A549 (cell line): ENCODE results near the gene UBE2O. TPM values are rescaled to one million over a fixed set of nuclear protein-coding genes. Genes with fewer than 3 reads are reported as not detected.

Experiments used
- ATAC-seq, 2 experiments: fragments of 200-7000 bp in 1 of 2; fragments of >200 bp in 1 of 2; cut with Nextera tagmentation in 1 of 2; cut with Tn5 transposase in 1 of 2; 3 replicates each; pipeline versions ENCODE4 v1.8.0 to v1.9.1; 2018 to 2020; ENCODE audit warnings: mild to moderate bottlenecking in 1 of 2, moderate library complexity in 1 of 2
- CTCF ChIA-PET: fragments of 300-600 bp; sonication (Branson Sonifier 250); formaldehyde crosslinking; extraction: SDS; loops from one replicate; lab custom pipeline; 2021; ENCODE audit warnings: antibody characterized with exemption, inconsistent platforms; lab: Yijun Ruan, JAX
- POLR2A ChIA-PET: fragments of 350-600 bp; formaldehyde crosslinking; extraction: SDS; loops from one replicate; lab custom pipeline; 2021; ENCODE audit warnings: antibody characterized with exemption, inconsistent platforms; lab: Yijun Ruan, JAX
- DNase-seq, 2 experiments: peaks; one replicate each; pipeline versions ENCODE4 v3.0.0 to v3.0.0-alpha.2; 2011 to 2016; ENCODE audit warnings: low read depth in 1 of 2, low spot score in 1 of 2
- FAIRE-seq: peaks from 2 replicates; lab custom pipeline; 2011; peaks lifted over from hg19 to GRCh38; lab: Jason Lieb, UNC
- H3K27ac ChIP-seq, 2 experiments: fragments of >200 bp; sonication (Bioruptor Twin); formaldehyde crosslinking; 3 replicates each; pipeline ENCODE4 v1.5.1; 2016 to 2017
- H3K4me1 ChIP-seq: fragments of >200 bp; sonication (Bioruptor Twin); formaldehyde crosslinking; 3 replicates; pipeline ENCODE4 v1.6.1; 2016
- H3K4me2 ChIP-seq: fragments of >200 bp; sonication (Bioruptor Twin); formaldehyde crosslinking; 3 replicates; pipeline ENCODE4 v1.6.1; 2016
- H3K4me3 ChIP-seq: fragments of >200 bp; sonication (Bioruptor Twin); formaldehyde crosslinking; 3 replicates; pipeline ENCODE4 v1.5.1; 2016
- H3K9me3 ChIP-seq: fragments of >200 bp; sonication (Bioruptor Twin); formaldehyde crosslinking; 3 replicates; pipeline ENCODE4 v1.6.1; 2016
- BHLHE40 ChIP-seq: IDR thresholded peaks from 2 replicates; pipeline ENCODE4 v1.6.1; 2012; ENCODE audit warnings: low read depth, low read length, inconsistent platforms
- CBX8 ChIP-seq: fragments of 200-600 bp; sonication (generic); IDR thresholded peaks from 2 replicates; pipeline ENCODE4 v1.6.1; 2016
- CEBPB ChIP-seq, 2 experiments: fragments of >200 bp in 1 of 2; sonication (Bioruptor Twin) in 1 of 2; formaldehyde crosslinking in 1 of 2; IDR thresholded peaks; 2 replicates each; pipeline ENCODE4 v1.6.1; 2012 to 2016
- CTCF ChIP-seq: fragments of >200 bp; sonication (Bioruptor Twin); formaldehyde crosslinking; IDR thresholded peaks from 3 replicates; pipeline ENCODE4 v1.5.1; 2016
- EP300 ChIP-seq, 2 experiments: fragments of >200 bp; sonication (Bioruptor Twin); formaldehyde crosslinking; IDR thresholded peaks; 2 replicates in 1 of 2; 3 replicates in 1 of 2; pipeline ENCODE4 v1.6.1; 2016 to 2017
- HEYL ChIP-seq: fragments of 250-450 bp; sonication (Bioruptor Pico); IDR thresholded peaks from 2 replicates; pipeline ENCODE4 v1.8.0; 2021; ENCODE audit warnings: mild to moderate bottlenecking, moderate library complexity
- HOXB5 ChIP-seq: fragments of 250-450 bp; sonication (Bioruptor Pico); IDR thresholded peaks from 2 replicates; pipeline ENCODE4 v1.5.0; 2020; ENCODE audit warnings: mild to moderate bottlenecking, moderate library complexity
- NFE2L2 ChIP-seq: fragments of 150-350 bp; conservative IDR thresholded peaks from 2 replicates; pipeline ENCODE4 v1.6.1; 2014; ENCODE audit warnings: low read length
- RAD21 ChIP-seq, 2 experiments: fragments of >200 bp in 1 of 2; sonication (Bioruptor Twin) in 1 of 2; formaldehyde crosslinking in 1 of 2; IDR thresholded peaks in 1 of 2; conservative IDR thresholded peaks in 1 of 2; 2 replicates in 1 of 2; 3 replicates in 1 of 2; pipeline ENCODE4 v1.6.1; 2012 to 2018; ENCODE audit warnings: inconsistent platforms in 1 of 2
- REST ChIP-seq: fragments of 200-600 bp; sonication (generic); IDR thresholded peaks from 2 replicates; pipeline ENCODE4 v1.6.1; 2016; ENCODE audit warnings: antibody characterized with exemption, mild to moderate bottlenecking, moderate library complexity
- RFX5 ChIP-seq: fragments of 450-650 bp; IDR thresholded peaks from 2 replicates; pipeline ENCODE4 v1.7.1; 2014; ENCODE audit warnings: antibody characterized with exemption, mild to moderate bottlenecking, moderate library complexity
- RNF2 ChIP-seq: fragments of 200-600 bp; sonication (generic); IDR thresholded peaks from 2 replicates; pipeline ENCODE4 v1.6.1; 2016; ENCODE audit warnings: low read depth, mild to moderate bottlenecking, antibody characterized with exemption, moderate library complexity, borderline replicate concordance
- SMC3 ChIP-seq: fragments of >200 bp; sonication (Bioruptor Twin); formaldehyde crosslinking; IDR thresholded peaks from 3 replicates; pipeline ENCODE4 v1.6.1; 2018; ENCODE audit warnings: inconsistent platforms
- ZC3H11A ChIP-seq: fragments of 450-650 bp; IDR thresholded peaks from 2 replicates; pipeline ENCODE4 v1.6.1; 2014; ENCODE audit warnings: antibody characterized with exemption, mild to moderate bottlenecking
- WGBS: methylation state at CpG from one replicate; pipeline ENCODE4 v1.1.6; 2017; ENCODE audit errors: missing lambda C conversion rate; 5-methylcytosine and 5-hydroxymethylcytosine counted together
- polyA plus RNA-seq, 4 experiments: library from polyadenylated mRNA; depleted of rRNA in 3 of 4; stranded (reverse); fragments of >200 nt; fragmentation: RNase III in 1 of 4; extraction: RNeasy Plus Mini Kit Qiagen cat#74134 plus additional on column Dnase treatment in 1 of 4; gene quantifications; 2 replicates in 3 of 4; 3 replicates in 1 of 4; pipeline ENCODE4 v1.2.3, GENCODE V29; 2011 to 2017

UBE2O gene
- polyA plus RNA-seq, 2 of the 4 experiments (the other 2 are of a cell fraction), result 22.0 to 25.7 TPM

GRCh38 chr17:76411247-76411646, 41.7 kb downstream of the UBE2O start (continued):
- no peak for TF ChIP-seq REST

- Histone ChIP-seq H3K4me1 (no peaks in the 10 kb centered on the region), H3K4me2 (no peak overlapping the region), H3K27ac (no peak overlapping the region), H3K4me3 (no peak overlapping the region), H3K9me3 (no peaks in the 10 kb centered on the region)
- ATAC-seq (no peak), DNase-seq (no peak), FAIRE-seq (no peak)
- no peak for TF ChIP-seq ZC3H11A
- 97% methylated on average over 13 of the region's 15 CpGs for WGBS
- CTCF ChIA-PET, result interaction anchor here (0.6 to 43.2 kb wide), 14 partner anchors 2 to 1517 kb away, joined by 3 to 1107 read pairs (median 4); partner anchors contain the start of genes AANAT, RHBDF2, SPHK1 and UBE2O
- POLR2A ChIA-PET, result interaction anchor here (0.6 kb wide), 1 partner anchor 47 kb away, joined by 3 read pairs; no protein-coding TSS in a partner anchor
These were observed 42.5 kb downstream of the UBE2O start for GRCh38 chr17:76410328-76410965.

GRCh38 chr17:76408037-76408849, 44.7 kb downstream of the UBE2O start:
- no peaks in the 10 kb centered on the region for H3K9me3 ChIP-seq
- H3K27ac ChIP-seq, result no peak overlapping the region
- no peak overlapping the region for H3K4me3 ChIP-seq
- ChIA-PET POLR2A (interaction anchor here (0.7 kb wide), 1 partner anchor 11 kb away, joined by 3 read pairs; no protein-coding TSS in a partner anchor), CTCF (interaction anchor here (0.5 to 43.2 kb wide), 44 partner anchors 0 to 304 kb away, joined by 3 to 1107 read pairs (median 5); partner anchors contain the start of genes AANAT, CYGB, PRPSAP1 and QRICH2)
- ATAC-seq (peak; percentile 76 to 86), DNase-seq (peak; percentile 73 to 83), FAIRE-seq (no peak)
- H3K4me2 ChIP-seq, result no peak overlapping the region
- no peak for TF ChIP-seq BHLHE40
- TF ChIP-seq NFE2L2, result no peak
- peak; percentile 98 for TF ChIP-seq CTCF
- TF ChIP-seq HOXB5 (CRISPR knock-in tag), result no peak
- TF ChIP-seq RAD21 (conservative IDR thresholded peaks at IDR 0.05 in 1 of 2, IDR thresholded peaks at IDR 0.05 in 1 of 2), result peak; percentile 90 to 92
- peak; percentile 93 for TF ChIP-seq SMC3
- TF ChIP-seq EP300 (IDR thresholded peaks at IDR 0.05), result no peak
- TF ChIP-seq RNF2, result no peak
- no peak for TF ChIP-seq CEBPB (IDR thresholded peaks at IDR 0.05)
- no peak for TF ChIP-seq CBX8
- no peak for TF ChIP-seq HEYL (CRISPR knock-in tag)
- no peak for TF ChIP-seq RFX5
- no peaks in the 10 kb centered on the region for H3K4me1 ChIP-seq
- WGBS, result 75% methylated on average over 12 of the region's 12 CpGs
